GM21367 (cell line): ENCODE results near the gene DENND2A.

Source experiments
- ATAC-seq: cut with Tn5 transposase; IDR thresholded peaks from one replicate; pipeline ENCODE4 v1.9.1; 2021; ENCODE audit not compliant: unreplicated experiment

Gene DENND2A

GRCh38 chr7:140475747-140476333 lies 164.8 kb downstream of the DENND2A start:
- ATAC-seq = no peak
